Thyroid gland (tissue), 4 donors: ENCODE measurements around the gene PC. TPM values are rescaled to one million over a fixed set of nuclear protein-coding genes. Genes with fewer than 3 reads are reported as not detected.

Source experiments
- DNase-seq, 2 donors: peaks; one replicate each; pipeline ENCODE4 v3.0.0-alpha.2; 2019
- H3K27ac ChIP-seq, 3 donors: fragments of 200-600 bp; sonication (generic); 1 replicate in 2 of 3; 2 replicates in 1 of 3; pipeline ENCODE4 v1.5.1; 2016 to 2019; ENCODE audit warnings: mild to moderate bottlenecking in 1 of 3, moderate library complexity in 1 of 3
- H3K27me3 ChIP-seq: fragments of 200-600 bp; sonication (generic); one replicate; pipeline ENCODE4 v1.5.1; 2019
- H3K36me3 ChIP-seq, 2 donors: fragments of 200-600 bp; sonication (generic); one replicate each; pipeline ENCODE4 v1.5.1; 2016 to 2019
- H3K4me1 ChIP-seq, 2 donors: fragments of 200-600 bp; sonication (generic); one replicate each; pipeline ENCODE4 v1.5.1; 2017 to 2019
- H3K4me3 ChIP-seq, 3 donors: fragments of 200-600 bp; sonication (generic); replicated peaks in 1 of 3; 1 replicate in 2 of 3; 2 replicates in 1 of 3; pipeline ENCODE4 v1.5.1; 2016; ENCODE audit warnings: mild to moderate bottlenecking in 1 of 3
- H3K9me3 ChIP-seq: fragments of 200-600 bp; sonication (generic); one replicate; pipeline ENCODE4 v1.5.1; 2017
- CTCF ChIP-seq, 6 experiments: fragments of 200-600 bp in 3 of 6; fragments of 450-650 bp in 3 of 6; sonication (generic) in 3 of 6; IDR thresholded peaks; one replicate each; pipeline ENCODE4 v1.5.1; 2016 to 2019; ENCODE audit warnings: antibody characterized with exemption in 6 of 6, mild to moderate bottlenecking in 2 of 6, inconsistent platforms in 1 of 6, moderate library complexity in 1 of 6
- POLR2A ChIP-seq, 2 donors: fragments of 450-650 bp; IDR thresholded peaks; one replicate each; pipeline ENCODE4 v1.6.1; 2017; ENCODE audit warnings: antibody characterized with exemption in 2 of 2, mild to moderate bottlenecking in 2 of 2, moderate library complexity in 1 of 2
- WGBS, 2 donors: methylation state at CpG; one replicate each; pipeline ENCODE4 v1.1.5; 2017; 5-methylcytosine and 5-hydroxymethylcytosine counted together
- intact Hi-C: fragments of 100-400 bp; cut with DNase I; formaldehyde crosslinking; loops from one replicate; pipeline ENCODE4 v1.15.1; 2023
- total RNA-seq, 4 donors: library from RNA; depleted of rRNA; stranded (reverse); fragments of >200 nt; gene quantifications; one replicate each; pipeline ENCODE4 v1.2.3, GENCODE V29; 2016

PC gene
- total RNA-seq, 4 donors from 2014 or later = 5.4 to 34.3 (median 21.9) TPM

DNA sequence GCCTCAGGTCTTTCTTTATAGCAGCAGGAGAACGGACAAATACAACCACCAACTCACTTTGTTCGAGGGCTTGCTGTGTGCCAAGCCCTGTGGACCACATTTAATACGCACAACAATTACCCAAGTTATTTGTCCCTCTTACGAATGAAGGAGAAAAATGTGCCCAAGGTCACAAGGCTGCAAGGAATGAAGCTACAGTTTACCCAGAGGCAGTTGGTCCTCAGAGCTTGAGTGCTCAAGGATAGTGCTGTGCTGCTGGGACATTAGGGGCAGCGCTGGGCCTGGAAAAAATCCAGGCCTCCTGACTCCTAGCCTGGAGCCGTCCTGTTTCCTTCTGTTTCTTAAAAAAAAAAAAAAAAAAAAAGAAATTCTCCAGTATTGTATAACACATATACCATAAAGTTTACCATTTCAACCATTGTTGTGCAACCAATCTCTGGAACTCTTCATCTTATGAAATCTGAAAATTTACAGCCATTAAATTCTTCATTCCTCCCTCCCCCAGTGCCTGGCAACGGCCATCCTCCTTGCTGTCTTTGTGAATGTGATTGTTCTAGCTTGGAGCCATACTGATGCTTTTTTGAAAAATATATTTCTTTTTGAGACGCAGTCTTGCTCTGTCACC, 15.9 kb upstream of the PC start:
- H3K36me3 ChIP-seq = no peaks in the 10 kb centered on the region
- DNase-seq = no peak
- no peaks in the 10 kb centered on the region for H3K27me3 ChIP-seq
- H3K9me3 ChIP-seq = no peaks in the 10 kb centered on the region
- H3K4me1 ChIP-seq = peaks cover 0 to 6% of the 10 kb centered on the region in 2 donors
- WGBS, 2 donors = 80 to 81% methylated on average over 8 of the region's 8 CpGs
- TF ChIP-seq CTCF (IDR thresholded peaks at IDR 0.05) (no peak), POLR2A (IDR thresholded peaks at IDR 0.05) (no peak)
- intact Hi-C loops = no loop called here
- no peak overlapping the region for H3K4me3 ChIP-seq
- H3K27ac ChIP-seq = no peak overlapping the region

DNA sequence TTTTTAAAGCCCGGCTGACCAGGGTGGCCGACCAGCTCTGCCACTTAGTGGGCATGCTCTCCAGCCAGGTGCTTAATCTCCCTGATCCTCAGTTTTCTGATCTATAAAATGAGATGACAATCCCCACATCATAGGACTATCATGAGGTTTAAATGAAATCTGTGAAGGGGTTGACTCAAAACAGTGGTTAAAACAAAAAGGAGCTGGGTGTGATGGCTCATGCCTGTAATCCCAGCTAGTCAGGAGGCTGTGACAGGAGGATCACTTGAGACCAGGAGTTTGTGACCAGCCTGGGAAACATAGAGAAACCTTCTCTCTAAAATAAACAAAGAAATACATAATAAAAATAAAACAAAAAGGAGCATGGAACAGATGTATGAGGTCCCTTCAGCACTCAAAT, 13.3 kb upstream of the PC start:
- DNase-seq = no peak
- Histone ChIP-seq H3K9me3 (no peaks in the 10 kb centered on the region), H3K27me3 (no peaks in the 10 kb centered on the region), H3K27ac (peak overlapping the region in 1 of 3 donors; percentile 20), H3K4me1 (peaks cover 0 to 12% of the 10 kb centered on the region in 2 donors), H3K4me3 (no peak overlapping the region), H3K36me3 (no peaks in the 10 kb centered on the region)
- intact Hi-C loops = no loop called here
- 66 to 71% methylated on average over 2 of the region's 2 CpGs for whole genome bisulfite sequencing, 2 donors
- TF ChIP-seq CTCF (IDR thresholded peaks at IDR 0.05) (no peak), POLR2A (IDR thresholded peaks at IDR 0.05) (no peak)

- intact Hi-C loops = no loop called here
- Histone ChIP-seq H3K36me3 (no peaks in the 10 kb centered on the region), H3K27ac (peak overlapping the region in 1 of 3 donors; percentile 20), H3K27me3 (no peaks in the 10 kb centered on the region), H3K4me1 (peaks cover 0 to 12% of the 10 kb centered on the region in 2 donors), H3K9me3 (no peaks in the 10 kb centered on the region), H3K4me3 (no peak overlapping the region)
- no peak for DNase-seq
- 48 to 61% methylated on average over 5 of the region's 5 CpGs for WGBS, 2 donors
- TF ChIP-seq POLR2A (IDR thresholded peaks at IDR 0.05) (no peak), CTCF (IDR thresholded peaks at IDR 0.05) (no peak)
Observed at GRCh38 chr11:66970807-66971442, 12.7 kb upstream of the PC start.

DNA sequence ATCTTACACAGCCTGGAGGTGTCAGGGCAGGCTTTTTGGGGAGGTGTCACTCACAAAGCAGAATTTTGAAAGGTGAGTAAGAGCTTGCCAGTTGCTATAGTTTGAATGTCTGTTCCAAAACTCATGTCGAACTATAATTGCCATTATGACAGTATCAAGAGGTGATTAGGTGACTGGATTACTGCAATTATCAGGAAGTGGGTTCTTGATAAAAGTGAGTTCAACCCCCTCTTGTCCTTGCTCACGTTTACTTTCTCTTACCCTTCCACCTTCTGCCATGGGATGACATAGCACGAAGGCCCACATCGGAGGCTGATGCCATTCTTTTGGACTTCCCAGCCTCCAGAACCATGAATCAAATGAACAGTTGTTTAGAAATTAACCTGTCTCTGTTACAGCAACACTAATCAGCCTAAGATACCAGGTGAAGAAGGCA, 12.2 kb upstream of the PC start:
- Histone ChIP-seq H3K9me3 (no peaks in the 10 kb centered on the region), H3K36me3 (no peaks in the 10 kb centered on the region), H3K27me3 (no peaks in the 10 kb centered on the region), H3K4me3 (no peak overlapping the region), H3K4me1 (peaks cover 0 to 12% of the 10 kb centered on the region in 2 donors), H3K27ac (no peak overlapping the region)
- 84 to 85% methylated on average over 4 of the region's 4 CpGs for WGBS, 2 donors
- TF ChIP-seq POLR2A (IDR thresholded peaks at IDR 0.05) (no peak), CTCF (IDR thresholded peaks at IDR 0.05) (no peak)
- no peak for DNase-seq
- intact Hi-C loops = no loop called here

DNA sequence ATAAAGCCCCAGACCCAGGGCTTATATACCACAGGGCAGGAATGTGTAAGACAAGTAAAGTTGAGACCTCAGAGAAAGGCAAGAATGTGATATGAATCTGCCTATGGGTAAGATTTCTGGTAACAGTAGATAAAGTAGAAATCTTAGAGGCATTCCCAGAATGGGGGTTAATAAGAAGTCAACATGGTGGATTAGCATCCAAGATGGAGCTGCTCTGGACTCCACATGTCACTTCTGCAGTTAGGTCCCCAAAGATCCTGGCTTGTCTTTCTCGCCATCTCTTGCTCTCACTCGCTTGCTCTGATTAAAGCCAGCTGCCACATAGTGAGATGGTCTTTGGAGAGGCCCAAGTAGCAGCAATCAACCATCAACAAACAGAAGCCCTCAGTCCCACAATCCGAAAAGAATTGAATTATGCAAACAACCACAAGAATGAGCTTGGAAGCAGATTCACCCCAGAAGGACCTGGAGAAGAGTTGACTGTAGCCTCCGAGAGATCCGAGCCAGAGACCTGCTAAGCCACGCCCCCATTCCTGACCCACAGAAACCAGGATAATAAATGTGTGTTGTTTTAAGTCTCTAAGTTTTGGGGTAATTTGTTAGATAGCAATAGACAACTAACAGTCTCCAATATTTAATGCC, 11.5 kb upstream of the PC start:
- TF ChIP-seq CTCF (IDR thresholded peaks at IDR 0.05) (no peak), POLR2A (IDR thresholded peaks at IDR 0.05) (no peak)
- H3K4me1 ChIP-seq = peaks cover 0 to 12% of the 10 kb centered on the region in 2 donors
- H3K4me3 ChIP-seq = no peak overlapping the region
- H3K36me3 ChIP-seq = no peaks in the 10 kb centered on the region
- 79 to 92% methylated on average over 6 of the region's 6 CpGs for WGBS, 2 donors
- intact Hi-C loops = no loop called here
- DNase-seq = no peak
- no peaks in the 10 kb centered on the region for H3K9me3 ChIP-seq
- H3K27me3 ChIP-seq = no peaks in the 10 kb centered on the region
- H3K27ac ChIP-seq = no peak overlapping the region
